AG04449 (cell line): ENCODE results near the gene WDR13.
A peak's percentile ranks its signal among the peaks of the same experiment; 100 is the strongest.

Experiments
- CTCF ChIA-PET: fragments of 350-600 bp; formaldehyde crosslinking; extraction: SDS; loops from one replicate; lab custom pipeline; 2021; ENCODE audit warnings: antibody characterized with exemption; lab: Yijun Ruan, JAX
- POLR2A ChIA-PET: fragments of 400-600, 350-600 bp; formaldehyde crosslinking; extraction: SDS; loops from one replicate; lab custom pipeline; 2020; ENCODE audit warnings: antibody characterized with exemption, inconsistent platforms; lab: Yijun Ruan, JAX
- DNase-seq: peaks from one replicate; pipeline ENCODE4 v3.0.0-alpha.2; 2010; ENCODE audit warnings: low read depth, low spot score
- H3K4me3 ChIP-seq: 2 replicates; pipeline ENCODE4 v1.5.1; 2011; ENCODE audit warnings: low read depth, mild to moderate bottlenecking, control low read depth, low read length
- TF ChIP-seq, protein P1 (sequence below): IDR thresholded peaks from one replicate; pipeline ENCODE4 v1.5.1; 2011; ENCODE audit warnings: mild to moderate bottlenecking, moderate library complexity, low read length, control low read depth, inconsistent platforms; ENCODE audit not compliant: insufficient read depth; ENCODE audit errors: missing control alignments

WDR13 gene

DNA sequence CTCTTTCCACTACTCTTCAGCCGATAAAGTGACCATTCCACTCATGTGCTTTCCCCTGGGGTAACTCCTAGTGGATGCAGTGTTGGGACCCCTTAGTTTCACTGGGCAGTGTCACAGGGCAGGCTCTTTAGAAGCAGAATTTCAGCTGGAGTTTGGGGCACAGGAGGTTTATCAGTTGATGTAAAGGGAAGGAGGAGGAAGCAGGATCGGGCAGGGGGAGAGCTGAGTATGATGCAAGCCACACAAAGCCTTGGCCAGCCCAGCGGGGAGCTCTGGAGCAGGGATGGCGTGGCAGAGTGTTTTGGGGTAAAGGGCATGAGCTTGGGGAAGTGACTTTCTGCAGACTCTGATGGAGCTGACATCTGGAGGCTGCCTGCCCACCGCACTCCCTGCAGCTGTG, 19.3 kb downstream of the WDR13 start:
- TF ChIP-seq, protein P1, sequence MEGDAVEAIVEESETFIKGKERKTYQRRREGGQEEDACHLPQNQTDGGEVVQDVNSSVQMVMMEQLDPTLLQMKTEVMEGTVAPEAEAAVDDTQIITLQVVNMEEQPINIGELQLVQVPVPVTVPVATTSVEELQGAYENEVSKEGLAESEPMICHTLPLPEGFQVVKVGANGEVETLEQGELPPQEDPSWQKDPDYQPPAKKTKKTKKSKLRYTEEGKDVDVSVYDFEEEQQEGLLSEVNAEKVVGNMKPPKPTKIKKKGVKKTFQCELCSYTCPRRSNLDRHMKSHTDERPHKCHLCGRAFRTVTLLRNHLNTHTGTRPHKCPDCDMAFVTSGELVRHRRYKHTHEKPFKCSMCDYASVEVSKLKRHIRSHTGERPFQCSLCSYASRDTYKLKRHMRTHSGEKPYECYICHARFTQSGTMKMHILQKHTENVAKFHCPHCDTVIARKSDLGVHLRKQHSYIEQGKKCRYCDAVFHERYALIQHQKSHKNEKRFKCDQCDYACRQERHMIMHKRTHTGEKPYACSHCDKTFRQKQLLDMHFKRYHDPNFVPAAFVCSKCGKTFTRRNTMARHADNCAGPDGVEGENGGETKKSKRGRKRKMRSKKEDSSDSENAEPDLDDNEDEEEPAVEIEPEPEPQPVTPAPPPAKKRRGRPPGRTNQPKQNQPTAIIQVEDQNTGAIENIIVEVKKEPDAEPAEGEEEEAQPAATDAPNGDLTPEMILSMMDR, result no peak
- no peak for DNase-seq
- POLR2A ChIA-PET, result no interaction called here
- CTCF ChIA-PET, result no interaction called here
- no peak overlapping the region for H3K4me3 ChIP-seq

- POLR2A ChIA-PET, result no interaction called here
- DNase-seq, result no peak
- CTCF ChIA-PET, result interaction anchor here (1.0 to 1.4 kb wide), 2 partner anchors 10 to 33 kb away, joined by 3 read pairs; no protein-coding TSS in a partner anchor
Observed at GRCh38 chrX:48617542-48618340, 20.4 kb downstream of the WDR13 start.

DNA sequence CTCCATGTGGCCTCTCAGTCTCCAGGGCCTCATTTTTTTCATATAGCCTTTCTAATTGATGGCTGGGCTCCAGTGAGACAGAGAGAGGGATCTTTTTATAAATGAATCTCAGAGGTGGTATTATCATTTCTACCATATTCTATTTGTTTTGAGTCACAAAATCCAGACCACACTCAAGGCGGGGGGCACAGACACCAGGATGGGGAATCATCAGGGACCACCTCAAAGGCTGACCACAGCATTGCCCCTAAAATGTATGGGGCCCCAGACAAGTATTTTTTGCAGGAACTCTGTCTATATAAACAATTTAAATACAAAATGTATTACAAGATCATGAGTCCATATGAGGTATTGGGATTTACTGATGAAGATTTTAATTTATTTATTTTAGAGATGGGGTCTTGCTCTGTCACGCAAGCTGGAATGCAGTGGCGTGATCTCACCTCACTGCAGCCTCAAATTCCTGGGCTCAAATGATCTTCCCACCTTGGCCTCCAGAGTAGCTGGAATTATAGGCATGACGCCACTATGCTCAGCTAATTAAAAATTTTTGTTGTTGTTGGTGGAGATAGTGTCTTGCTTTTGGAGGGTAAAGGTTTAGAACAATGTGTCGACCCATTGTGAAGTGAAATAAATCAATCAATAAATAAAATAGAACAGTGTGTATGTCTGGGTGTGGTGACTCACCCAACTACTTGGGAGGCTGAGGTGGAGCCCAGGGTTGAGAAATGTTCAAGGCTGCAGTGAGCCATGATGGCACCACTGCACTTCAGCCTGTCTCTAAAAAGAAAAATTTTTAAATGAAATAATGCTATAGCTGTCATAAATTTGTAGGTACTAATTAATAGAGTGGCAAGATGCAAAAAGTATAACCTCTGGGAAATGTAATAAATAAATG, 29.4 kb downstream of the WDR13 start:
- CTCF ChIA-PET, result no interaction called here
- H3K4me3 ChIP-seq, result no peak overlapping the region
- DNase-seq, result no peak
- POLR2A ChIA-PET, result no interaction called here
- TF ChIP-seq, protein P1, result no peak

More at GRCh38 chrX:48617542-48618340, 20.4 kb downstream of the WDR13 start:
- no peak overlapping the region for H3K4me3 ChIP-seq
- TF ChIP-seq, protein P1, result no peak

DNA sequence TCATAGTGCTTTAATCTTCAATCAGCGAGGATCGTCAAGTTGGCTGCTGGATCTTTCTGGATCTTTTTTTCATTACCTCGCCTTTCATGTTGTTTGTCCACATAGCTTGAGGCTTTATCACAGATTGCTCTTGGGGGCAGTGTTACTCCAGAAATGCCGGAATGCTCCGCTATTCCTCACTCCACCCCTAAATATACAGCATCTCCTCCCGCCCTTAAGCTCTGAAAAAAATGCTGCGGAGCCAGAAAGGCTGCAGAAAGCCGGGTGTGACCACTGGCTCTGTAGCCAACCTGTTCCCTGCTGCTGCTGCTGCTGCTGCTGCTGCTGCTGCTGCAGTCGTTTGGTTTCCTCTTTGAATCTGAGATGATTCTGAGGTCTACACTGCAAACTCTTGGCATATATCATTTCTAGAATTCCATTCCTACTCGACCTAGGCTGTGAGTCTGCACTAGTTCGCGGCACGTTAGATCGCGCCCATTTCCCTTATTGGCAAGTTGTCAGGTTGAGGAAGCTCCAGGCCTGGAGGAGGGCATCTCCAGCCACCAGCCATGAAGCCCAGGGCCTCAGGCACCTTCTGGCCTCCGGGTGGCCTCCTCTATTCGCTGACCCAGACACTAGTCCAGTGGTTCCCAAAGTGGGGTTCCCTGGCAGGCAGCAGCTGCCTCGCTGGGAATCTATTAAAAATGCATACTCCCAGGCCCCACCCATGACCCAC, 34.2 kb downstream of the WDR13 start:
- TF ChIP-seq, protein P1, result peak; percentile 39
- CTCF ChIA-PET, result interaction anchor here (0.6 to 1.4 kb wide), 5 partner anchors 12 to 1946 kb away, joined by 3 to 5 read pairs (median 3); no protein-coding TSS in a partner anchor
- DNase-seq, result peak; percentile 49
- H3K4me3 ChIP-seq, result no peak overlapping the region
- POLR2A ChIA-PET, result no interaction called here

DNA sequence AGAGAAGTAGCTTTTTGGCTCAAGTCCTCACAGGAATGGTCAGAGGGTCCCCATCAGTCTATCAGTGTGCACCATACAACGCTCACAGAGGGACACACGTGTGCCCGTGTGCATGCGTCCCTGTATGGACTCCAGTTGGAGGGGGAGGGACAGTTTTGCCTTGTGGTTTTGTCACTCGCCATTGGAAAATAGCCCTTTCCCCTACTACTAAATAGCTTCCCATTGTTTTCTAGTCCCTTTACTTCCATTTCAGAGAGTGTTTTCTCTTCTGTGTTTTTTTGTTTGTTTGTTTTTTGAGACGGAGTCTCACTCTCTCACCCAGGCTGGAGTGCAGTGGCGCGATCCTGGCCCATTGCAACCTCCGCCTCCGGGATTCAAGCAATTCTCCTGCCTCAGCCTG, 34.9 kb downstream of the WDR13 start:
- DNase-seq, result no peak
- TF ChIP-seq, protein P1, result no peak
- CTCF ChIA-PET, result interaction anchor here (0.6 to 1.4 kb wide), 2 partner anchors 17 to 318 kb away, joined by 3 to 5 read pairs; no protein-coding TSS in a partner anchor
- H3K4me3 ChIP-seq, result no peak overlapping the region
- POLR2A ChIA-PET, result no interaction called here
